GM12864 (cell line): ENCODE data around the gene PNLIPRP2.

Experiments used
- DNase-seq: peaks from one replicate; pipeline ENCODE4 v3.0.0-alpha.2; 2011; ENCODE audit warnings: low read depth
- H3K4me3 ChIP-seq: 2 replicates; pipeline ENCODE4 v1.5.1; 2011; ENCODE audit warnings: mild to moderate bottlenecking, low read depth, low read length, control low read depth
- TF ChIP-seq, protein P1 (sequence below): IDR thresholded peaks from 2 replicates; pipeline ENCODE4 v1.5.1; 2011; ENCODE audit warnings: low read depth, mild to moderate bottlenecking, moderate library complexity, low read length, control low read depth, inconsistent platforms; ENCODE audit errors: missing control alignments

Gene PNLIPRP2

GRCh38 chr10:116669832-116670644 is 49.3 kb downstream of the PNLIPRP2 start:
- DNase-seq, result no peak
- no peak overlapping the region for H3K4me3 ChIP-seq
- TF ChIP-seq, protein P1, sequence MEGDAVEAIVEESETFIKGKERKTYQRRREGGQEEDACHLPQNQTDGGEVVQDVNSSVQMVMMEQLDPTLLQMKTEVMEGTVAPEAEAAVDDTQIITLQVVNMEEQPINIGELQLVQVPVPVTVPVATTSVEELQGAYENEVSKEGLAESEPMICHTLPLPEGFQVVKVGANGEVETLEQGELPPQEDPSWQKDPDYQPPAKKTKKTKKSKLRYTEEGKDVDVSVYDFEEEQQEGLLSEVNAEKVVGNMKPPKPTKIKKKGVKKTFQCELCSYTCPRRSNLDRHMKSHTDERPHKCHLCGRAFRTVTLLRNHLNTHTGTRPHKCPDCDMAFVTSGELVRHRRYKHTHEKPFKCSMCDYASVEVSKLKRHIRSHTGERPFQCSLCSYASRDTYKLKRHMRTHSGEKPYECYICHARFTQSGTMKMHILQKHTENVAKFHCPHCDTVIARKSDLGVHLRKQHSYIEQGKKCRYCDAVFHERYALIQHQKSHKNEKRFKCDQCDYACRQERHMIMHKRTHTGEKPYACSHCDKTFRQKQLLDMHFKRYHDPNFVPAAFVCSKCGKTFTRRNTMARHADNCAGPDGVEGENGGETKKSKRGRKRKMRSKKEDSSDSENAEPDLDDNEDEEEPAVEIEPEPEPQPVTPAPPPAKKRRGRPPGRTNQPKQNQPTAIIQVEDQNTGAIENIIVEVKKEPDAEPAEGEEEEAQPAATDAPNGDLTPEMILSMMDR, result no peak

- TF ChIP-seq, protein P1, result no peak
- DNase-seq, result no peak
- no peak overlapping the region for H3K4me3 ChIP-seq
These were observed 50.0 kb downstream of the PNLIPRP2 start for GRCh38 chr10:116670706-116671105.

DNA sequence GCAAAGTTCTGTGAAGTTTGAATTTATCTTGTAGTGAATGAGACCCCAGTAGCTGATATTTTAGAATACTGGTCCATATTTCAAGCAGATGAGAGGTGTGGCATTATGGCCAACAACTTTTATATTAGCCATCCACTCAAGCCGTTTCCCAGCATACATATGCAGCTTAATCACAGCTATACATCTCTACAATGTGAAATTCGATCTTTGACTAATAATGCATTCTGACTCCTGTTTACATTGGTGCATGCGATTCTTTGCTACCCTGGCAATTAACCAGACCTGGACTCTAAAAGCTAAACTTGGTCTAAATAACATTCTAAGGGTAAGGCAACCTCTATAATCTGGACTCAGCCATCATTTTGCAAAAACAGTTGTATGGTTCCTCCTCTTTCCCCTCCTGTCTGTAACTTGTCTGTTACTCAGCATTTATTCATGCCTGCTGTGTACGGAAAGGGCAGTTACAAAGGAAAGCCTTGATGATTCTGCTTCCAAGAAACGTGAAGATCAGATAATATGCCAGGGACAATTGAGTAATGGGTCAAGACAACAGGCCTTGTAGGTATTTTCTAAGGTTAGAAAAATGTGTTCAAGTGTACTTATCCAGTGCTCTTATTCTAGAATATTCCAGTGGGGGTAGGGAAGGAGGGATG is 50.6 kb downstream of the PNLIPRP2 start:
- DNase-seq, result no peak
- no peak overlapping the region for H3K4me3 ChIP-seq
- TF ChIP-seq, protein P1, result no peak

DNA sequence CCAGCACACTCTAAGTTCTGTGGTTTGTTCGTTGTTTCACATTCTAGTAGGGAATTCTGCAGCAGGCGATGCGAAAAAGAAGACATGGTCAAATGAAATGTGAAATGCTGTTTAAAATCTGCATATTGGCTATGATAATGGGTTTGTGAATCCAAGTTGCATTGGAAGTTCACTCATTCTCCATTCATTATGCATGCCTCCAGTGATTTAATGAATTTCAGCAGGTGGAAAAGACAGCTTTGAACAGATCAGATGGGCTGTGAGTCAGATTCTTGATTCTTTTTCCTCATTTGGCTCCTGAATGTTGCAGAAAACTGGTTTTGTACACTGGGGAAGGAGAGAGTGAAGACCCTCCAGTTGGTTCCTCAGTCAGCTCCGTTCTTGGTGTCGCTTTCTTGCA is 52.1 kb downstream of the PNLIPRP2 start:
- H3K4me3 ChIP-seq, result no peak overlapping the region
- TF ChIP-seq, protein P1, result no peak
- no peak for DNase-seq

DNA sequence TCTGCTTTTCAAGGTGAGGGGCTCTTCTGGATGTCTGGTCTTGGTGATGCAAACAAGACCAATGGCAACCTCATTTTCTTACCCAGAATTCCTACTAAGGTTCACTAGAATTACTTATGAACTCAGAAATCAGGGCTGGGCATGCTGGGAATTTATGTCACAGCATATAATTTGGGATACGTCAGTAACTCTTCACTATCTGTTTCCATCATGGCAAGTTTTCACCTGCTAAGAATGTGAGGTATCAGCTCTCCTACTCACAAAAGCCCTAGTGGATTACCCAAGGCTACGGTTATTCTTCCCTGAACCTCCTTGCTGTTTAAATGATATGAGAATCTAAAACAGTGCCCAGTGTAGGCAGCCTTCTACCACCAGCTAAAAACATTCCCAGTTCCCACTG is 53.1 kb downstream of the PNLIPRP2 start:
- TF ChIP-seq, protein P1, result no peak
- no peak overlapping the region for H3K4me3 ChIP-seq
- DNase-seq, result no peak

DNA sequence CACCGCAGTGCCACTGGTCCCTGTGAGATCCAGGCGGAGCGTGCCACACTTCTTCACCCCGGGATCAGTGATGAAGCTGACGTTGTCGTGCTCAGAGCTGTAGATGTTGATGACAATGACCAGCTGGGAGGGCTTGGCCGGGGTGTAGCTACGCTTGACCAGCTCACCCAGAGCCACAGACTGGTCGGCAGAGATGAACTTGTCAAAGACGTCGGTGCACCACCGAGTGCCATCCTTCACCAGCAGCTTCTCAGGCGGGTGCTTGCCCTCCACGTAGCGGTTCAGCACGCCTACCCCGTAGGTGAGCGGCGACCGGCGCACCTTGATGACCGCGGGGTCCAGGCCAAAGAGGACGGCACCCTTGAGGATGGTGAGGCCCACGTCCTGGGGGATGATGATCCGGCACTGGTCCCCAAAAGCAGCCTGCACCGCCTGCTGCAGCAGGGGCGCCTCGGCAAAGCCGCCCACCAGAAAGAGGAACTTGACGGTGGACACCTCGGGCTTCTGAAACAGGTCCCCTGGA is 54.2 kb downstream of the PNLIPRP2 start:
- no peak overlapping the region for H3K4me3 ChIP-seq
- DNase-seq, result no peak
- TF ChIP-seq, protein P1, result no peak

- TF ChIP-seq, protein P1, result no peak
These were observed 55.4 kb downstream of the PNLIPRP2 start for GRCh38 chr10:116676118-116676517.

More at GRCh38 chr10:116676118-116676517, 55.4 kb downstream of the PNLIPRP2 start:
- no peak for DNase-seq
- no peak overlapping the region for H3K4me3 ChIP-seq
